Erythroblast (primary cell): ENCODE measurements around the gene ADAMTSL2.

Experiments used
- GATA1 ChIP-seq: IDR thresholded peaks from 2 replicates; pipeline ENCODE4 v1.6.1; 2011; ENCODE audit warnings: low read depth, mild to moderate bottlenecking, control low read depth, low read length, moderate library complexity
- POLR2A ChIP-seq: IDR thresholded peaks from 2 replicates; pipeline ENCODE4 v1.6.1; 2011; ENCODE audit warnings: mild to moderate bottlenecking, low read length

DNA sequence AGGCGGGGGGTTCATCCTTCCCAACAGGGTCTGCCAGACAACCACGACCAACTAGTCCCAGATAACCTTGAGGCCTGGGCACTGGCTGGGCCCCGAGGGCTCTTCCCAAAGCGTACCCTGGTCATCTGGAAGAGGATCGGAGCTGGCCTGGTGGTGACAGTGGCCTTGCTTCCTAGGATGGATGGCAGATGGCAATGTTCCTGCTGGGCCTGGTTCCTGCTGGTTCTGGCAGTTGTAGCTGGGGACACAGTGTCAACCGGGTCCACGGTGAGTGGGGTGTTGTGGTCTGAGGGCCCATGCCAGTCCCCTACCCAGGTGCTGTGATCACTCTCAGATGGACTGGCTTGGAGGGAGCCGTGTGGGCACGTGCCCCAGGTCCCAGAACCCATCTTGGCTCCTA is 2.0 kb downstream of the ADAMTSL2 start:
- TF ChIP-seq POLR2A (no peak), GATA1 (no peak)
